Measurements from ENCODE around the gene OGG1.

Gene OGG1

DNA sequence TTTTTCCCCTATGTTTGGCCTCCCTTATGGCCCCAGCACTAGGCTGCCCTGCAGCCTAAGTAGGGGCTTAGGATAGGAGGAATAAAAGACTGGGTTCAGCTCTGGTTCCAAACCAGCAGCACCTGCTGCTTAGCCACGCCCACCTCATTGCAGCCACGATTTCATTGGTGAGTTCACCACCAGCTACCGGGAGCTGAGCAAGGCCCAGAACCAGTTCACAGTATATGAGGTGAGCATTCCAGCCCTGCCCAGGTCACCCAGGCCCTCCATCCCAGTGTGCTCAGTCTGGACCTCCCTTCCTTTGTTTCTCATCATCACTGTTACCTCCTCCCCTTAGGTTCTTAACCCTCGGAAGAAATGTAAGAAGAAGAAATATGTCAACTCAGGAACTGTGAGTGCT lies 34.6 kb upstream of the OGG1 start:
- no peak overlapping the region for H3K4me3 ChIP-seq (ENCODE audit: low read depth, low read length)
- no peak for DNase-seq
- H3K27ac ChIP-seq: no peak overlapping the region
- in situ Hi-C loops (cut with HindIII; ENCODE audit: low pct_ligation_motif_present, low sequenced_read_pairs): no loop called here
- H3K36me3 ChIP-seq (replicated peaks): no peaks in the 10 kb centered on the region
- no peaks in the 10 kb centered on the region for H3K27me3 ChIP-seq (replicated peaks)
- TF ChIP-seq, protein P1, sequence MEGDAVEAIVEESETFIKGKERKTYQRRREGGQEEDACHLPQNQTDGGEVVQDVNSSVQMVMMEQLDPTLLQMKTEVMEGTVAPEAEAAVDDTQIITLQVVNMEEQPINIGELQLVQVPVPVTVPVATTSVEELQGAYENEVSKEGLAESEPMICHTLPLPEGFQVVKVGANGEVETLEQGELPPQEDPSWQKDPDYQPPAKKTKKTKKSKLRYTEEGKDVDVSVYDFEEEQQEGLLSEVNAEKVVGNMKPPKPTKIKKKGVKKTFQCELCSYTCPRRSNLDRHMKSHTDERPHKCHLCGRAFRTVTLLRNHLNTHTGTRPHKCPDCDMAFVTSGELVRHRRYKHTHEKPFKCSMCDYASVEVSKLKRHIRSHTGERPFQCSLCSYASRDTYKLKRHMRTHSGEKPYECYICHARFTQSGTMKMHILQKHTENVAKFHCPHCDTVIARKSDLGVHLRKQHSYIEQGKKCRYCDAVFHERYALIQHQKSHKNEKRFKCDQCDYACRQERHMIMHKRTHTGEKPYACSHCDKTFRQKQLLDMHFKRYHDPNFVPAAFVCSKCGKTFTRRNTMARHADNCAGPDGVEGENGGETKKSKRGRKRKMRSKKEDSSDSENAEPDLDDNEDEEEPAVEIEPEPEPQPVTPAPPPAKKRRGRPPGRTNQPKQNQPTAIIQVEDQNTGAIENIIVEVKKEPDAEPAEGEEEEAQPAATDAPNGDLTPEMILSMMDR (IDR thresholded peaks at IDR 0.05; ENCODE audit: low read depth, low read length, missing control alignments): no peak

GRCh38 chr3:9715764-9716437 lies 33.9 kb upstream of the OGG1 start:
- Histone ChIP-seq H3K27me3 (replicated peaks) (no peaks in the 10 kb centered on the region), H3K36me3 (replicated peaks) (no peaks in the 10 kb centered on the region), H3K27ac (no peak overlapping the region), H3K4me3 (ENCODE audit: low read depth, low read length) (no peak overlapping the region)
- in situ Hi-C loops (cut with HindIII; ENCODE audit: low pct_ligation_motif_present, low sequenced_read_pairs): no loop called here
- TF ChIP-seq, protein P1 (IDR thresholded peaks at IDR 0.05; ENCODE audit: low read depth, low read length, missing control alignments): peak; percentile 94
- DNase-seq: peak; percentile 76

GRCh38 chr3:9716801-9717555 lies 32.8 kb upstream of the OGG1 start:
- DNase-seq: no peak
- H3K4me3 ChIP-seq (ENCODE audit: low read depth, low read length): no peak overlapping the region
- TF ChIP-seq, protein P1 (IDR thresholded peaks at IDR 0.05; ENCODE audit: low read depth, low read length, missing control alignments): no peak
- no peak overlapping the region for H3K27ac ChIP-seq
- in situ Hi-C loops (cut with HindIII; ENCODE audit: low pct_ligation_motif_present, low sequenced_read_pairs): no loop called here
- H3K36me3 ChIP-seq (replicated peaks): no peaks in the 10 kb centered on the region
- peaks cover 3% of the 10 kb centered on the region for H3K27me3 ChIP-seq (replicated peaks)

- Histone ChIP-seq H3K27me3 (replicated peaks) (peaks cover 3% of the 10 kb centered on the region), H3K36me3 (replicated peaks) (no peaks in the 10 kb centered on the region), H3K27ac (no peak overlapping the region), H3K4me3 (ENCODE audit: low read depth, low read length) (no peak overlapping the region)
- in situ Hi-C loops (cut with HindIII; ENCODE audit: low pct_ligation_motif_present, low sequenced_read_pairs): no loop called here
- TF ChIP-seq, protein P1 (IDR thresholded peaks at IDR 0.05; ENCODE audit: low read depth, low read length, missing control alignments): no peak
- DNase-seq: no peak
Measured at GRCh38 chr3:9717563-9717962, 32.2 kb upstream of the OGG1 start.

- Histone ChIP-seq H3K4me3 (ENCODE audit: low read depth, low read length) (no peak overlapping the region), H3K27me3 (replicated peaks) (peaks cover 3% of the 10 kb centered on the region), H3K27ac (no peak overlapping the region), H3K36me3 (replicated peaks) (no peaks in the 10 kb centered on the region)
- in situ Hi-C loops (cut with HindIII; ENCODE audit: low pct_ligation_motif_present, low sequenced_read_pairs): no loop called here
- TF ChIP-seq, protein P1 (IDR thresholded peaks at IDR 0.05; ENCODE audit: low read depth, low read length, missing control alignments): no peak
- no peak for DNase-seq
Measured at GRCh38 chr3:9718118-9718517, 31.6 kb upstream of the OGG1 start.

Data from brain microvascular endothelial cell (primary cell).